Measurements from ENCODE around the gene CNTN1.

DNA sequence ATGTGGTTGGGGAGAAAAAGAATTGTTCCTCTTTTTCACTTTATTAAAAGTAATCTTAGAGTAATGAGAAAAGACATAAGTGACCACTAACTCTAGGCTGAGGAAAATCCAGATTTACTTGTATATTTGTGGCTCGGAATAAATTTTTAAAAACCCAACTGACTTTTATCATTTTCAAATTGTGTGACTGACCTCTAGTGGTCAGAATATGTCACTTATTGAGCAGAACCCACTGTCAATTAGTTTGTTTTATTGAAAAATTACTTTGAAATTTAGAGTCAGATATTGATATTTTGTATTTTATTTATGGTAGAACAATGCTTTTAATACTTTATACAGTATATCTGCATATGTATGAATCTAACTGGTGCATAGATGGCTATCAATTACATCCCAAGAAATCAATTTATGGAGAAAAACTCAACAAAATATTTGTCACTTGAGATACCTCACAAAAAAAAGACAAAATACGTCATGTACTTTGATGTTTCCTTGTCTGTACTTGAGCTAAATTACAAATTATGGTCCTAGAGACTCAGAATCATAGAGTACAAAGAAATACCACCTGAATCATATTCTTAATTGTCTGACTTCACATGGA is 229.4 kb downstream of the CNTN1 start:
- TF ChIP-seq, protein P1, sequence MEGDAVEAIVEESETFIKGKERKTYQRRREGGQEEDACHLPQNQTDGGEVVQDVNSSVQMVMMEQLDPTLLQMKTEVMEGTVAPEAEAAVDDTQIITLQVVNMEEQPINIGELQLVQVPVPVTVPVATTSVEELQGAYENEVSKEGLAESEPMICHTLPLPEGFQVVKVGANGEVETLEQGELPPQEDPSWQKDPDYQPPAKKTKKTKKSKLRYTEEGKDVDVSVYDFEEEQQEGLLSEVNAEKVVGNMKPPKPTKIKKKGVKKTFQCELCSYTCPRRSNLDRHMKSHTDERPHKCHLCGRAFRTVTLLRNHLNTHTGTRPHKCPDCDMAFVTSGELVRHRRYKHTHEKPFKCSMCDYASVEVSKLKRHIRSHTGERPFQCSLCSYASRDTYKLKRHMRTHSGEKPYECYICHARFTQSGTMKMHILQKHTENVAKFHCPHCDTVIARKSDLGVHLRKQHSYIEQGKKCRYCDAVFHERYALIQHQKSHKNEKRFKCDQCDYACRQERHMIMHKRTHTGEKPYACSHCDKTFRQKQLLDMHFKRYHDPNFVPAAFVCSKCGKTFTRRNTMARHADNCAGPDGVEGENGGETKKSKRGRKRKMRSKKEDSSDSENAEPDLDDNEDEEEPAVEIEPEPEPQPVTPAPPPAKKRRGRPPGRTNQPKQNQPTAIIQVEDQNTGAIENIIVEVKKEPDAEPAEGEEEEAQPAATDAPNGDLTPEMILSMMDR (IDR thresholded peaks at IDR 0.05): peak; percentile 41 to 81 (median 53)
- TF ChIP-seq POLR2A (IDR thresholded peaks at IDR 0.05): no peak

Measured in testis (tissue), 2 donors.